Left lobe of liver (tissue), 2 donors: ENCODE results near the gene ARHGAP9. TPM values are rescaled to one million over a fixed set of nuclear protein-coding genes. Genes with fewer than 3 reads are reported as not detected.
"Not testable (repeated sequence)": the region's sequence is repeated elsewhere in the genome, so short reads cannot be mapped to it uniquely, and the experiment has no call there.

Experiments
- ATAC-seq: fragments of 200-7000 bp; cut with Tn5 transposase; one replicate; pipeline ENCODE4 v1.9.1; 2020; ENCODE audit warnings: mild to moderate bottlenecking, moderate library complexity
- DNase-seq: peaks from one replicate; pipeline ENCODE4 v3.0.0-alpha.2; 2020; ENCODE audit warnings: low spot score
- total RNA-seq: library from RNA; stranded (reverse); gene quantifications from one replicate; pipeline ENCODE4 v1.2.1, GENCODE V29; 2021
- donor health status: DM: no; HTN: no; CAD: no; lungs with moderate emphysema.
- donor health status: DM: no; HTN: yes; CAD: no.

Gene ARHGAP9
- total RNA-seq, 1 donor from 2014 or later = 4.3 TPM

- ATAC-seq, DNase-seq: not testable (repeated sequence)
Observed at GRCh38 chr12:57517718-57518117, 38.1 kb upstream of the ARHGAP9 start.

GRCh38 chr12:57517187-57517586, 37.5 kb upstream of the ARHGAP9 start:
- no peak for ATAC-seq
- no peak for DNase-seq

GRCh38 chr12:57516617-57517153, 37.0 kb upstream of the ARHGAP9 start:
- no peak for DNase-seq
- no peak for ATAC-seq

GRCh38 chr12:57515934-57516541, 36.4 kb upstream of the ARHGAP9 start:
- no peak for ATAC-seq

GRCh38 chr12:57515408-57515933, 35.8 kb upstream of the ARHGAP9 start:
- ATAC-seq = no peak

More at GRCh38 chr12:57515934-57516541, 36.4 kb upstream of the ARHGAP9 start:
- DNase-seq = no peak

GRCh38 chr12:57514720-57515407, 35.2 kb upstream of the ARHGAP9 start:
- no peak for ATAC-seq

More at GRCh38 chr12:57515408-57515933, 35.8 kb upstream of the ARHGAP9 start:
- DNase-seq = no peak

GRCh38 chr12:57514246-57514645, 34.6 kb upstream of the ARHGAP9 start:
- not testable (repeated sequence) for ATAC-seq, DNase-seq

More at GRCh38 chr12:57514720-57515407, 35.2 kb upstream of the ARHGAP9 start:
- no peak for DNase-seq

GRCh38 chr12:57513677-57514076, 34.0 kb upstream of the ARHGAP9 start:
- not testable (repeated sequence) for ATAC-seq, DNase-seq

- DNase-seq (no peak), ATAC-seq (no peak)
Observed at GRCh38 chr12:57513266-57513665, 33.6 kb upstream of the ARHGAP9 start.

- DNase-seq = no peak
- no peak for ATAC-seq
Observed at GRCh38 chr12:57512665-57513064, 33.0 kb upstream of the ARHGAP9 start.

- DNase-seq (no peak), ATAC-seq (peak; percentile 19)
Observed at GRCh38 chr12:57511588-57512325, 32.1 kb upstream of the ARHGAP9 start.

GRCh38 chr12:57511161-57511560, 31.5 kb upstream of the ARHGAP9 start:
- no peak for DNase-seq
- no peak for ATAC-seq

- DNase-seq, ATAC-seq: not testable (repeated sequence)
Observed at GRCh38 chr12:57507796-57508195, 28.1 kb upstream of the ARHGAP9 start.

- not testable (repeated sequence) for ATAC-seq, DNase-seq
Observed at GRCh38 chr12:57506541-57506940, 26.9 kb upstream of the ARHGAP9 start.

- not testable (repeated sequence) for DNase-seq, ATAC-seq
Observed at GRCh38 chr12:57502311-57502969, 22.8 kb upstream of the ARHGAP9 start.

GRCh38 chr12:57500213-57500612, 20.5 kb upstream of the ARHGAP9 start:
- DNase-seq (no peak), ATAC-seq (no peak)

GRCh38 chr12:57498571-57498970, 18.9 kb upstream of the ARHGAP9 start:
- ATAC-seq = no peak
- no peak for DNase-seq

- no peak for ATAC-seq
- no peak for DNase-seq
Observed at GRCh38 chr12:57498132-57498502, 18.5 kb upstream of the ARHGAP9 start.

- DNase-seq (no peak), ATAC-seq (no peak)
Observed at GRCh38 chr12:57497223-57498131, 17.8 kb upstream of the ARHGAP9 start.
